ENCODE measurements around the gene PCSK1N.

The PCSK1N gene

DNA sequence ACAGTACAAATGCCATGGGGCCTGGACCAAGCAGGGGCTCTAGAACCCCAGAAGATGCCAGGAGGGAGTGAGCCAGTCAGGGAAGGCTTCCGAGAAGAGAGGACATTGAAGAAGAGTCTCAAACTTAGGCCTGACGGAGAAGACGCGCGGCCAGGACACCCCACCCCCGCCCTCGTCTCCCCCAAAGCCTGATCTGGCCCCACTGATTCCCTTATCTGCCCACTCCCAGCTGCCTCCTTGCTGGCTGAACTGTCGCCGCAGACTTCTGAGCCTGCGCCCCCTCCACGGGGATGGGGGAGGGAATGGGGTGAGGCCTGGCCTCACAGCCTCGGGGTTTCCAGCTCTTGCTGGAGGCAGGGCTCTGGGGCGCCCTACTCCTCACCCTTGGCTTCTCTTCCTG is 52.6 kb downstream of the PCSK1N start:
- no peak for DNase-seq (ENCODE audit: low read depth)
- no peak overlapping the region for H3K4me3 ChIP-seq (ENCODE audit: low read depth, low read length)
- TF ChIP-seq, protein P1, sequence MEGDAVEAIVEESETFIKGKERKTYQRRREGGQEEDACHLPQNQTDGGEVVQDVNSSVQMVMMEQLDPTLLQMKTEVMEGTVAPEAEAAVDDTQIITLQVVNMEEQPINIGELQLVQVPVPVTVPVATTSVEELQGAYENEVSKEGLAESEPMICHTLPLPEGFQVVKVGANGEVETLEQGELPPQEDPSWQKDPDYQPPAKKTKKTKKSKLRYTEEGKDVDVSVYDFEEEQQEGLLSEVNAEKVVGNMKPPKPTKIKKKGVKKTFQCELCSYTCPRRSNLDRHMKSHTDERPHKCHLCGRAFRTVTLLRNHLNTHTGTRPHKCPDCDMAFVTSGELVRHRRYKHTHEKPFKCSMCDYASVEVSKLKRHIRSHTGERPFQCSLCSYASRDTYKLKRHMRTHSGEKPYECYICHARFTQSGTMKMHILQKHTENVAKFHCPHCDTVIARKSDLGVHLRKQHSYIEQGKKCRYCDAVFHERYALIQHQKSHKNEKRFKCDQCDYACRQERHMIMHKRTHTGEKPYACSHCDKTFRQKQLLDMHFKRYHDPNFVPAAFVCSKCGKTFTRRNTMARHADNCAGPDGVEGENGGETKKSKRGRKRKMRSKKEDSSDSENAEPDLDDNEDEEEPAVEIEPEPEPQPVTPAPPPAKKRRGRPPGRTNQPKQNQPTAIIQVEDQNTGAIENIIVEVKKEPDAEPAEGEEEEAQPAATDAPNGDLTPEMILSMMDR (IDR thresholded peaks at IDR 0.05; ENCODE audit: control insufficient read depth, extremely low read depth, insufficient read depth) = no peak

DNA sequence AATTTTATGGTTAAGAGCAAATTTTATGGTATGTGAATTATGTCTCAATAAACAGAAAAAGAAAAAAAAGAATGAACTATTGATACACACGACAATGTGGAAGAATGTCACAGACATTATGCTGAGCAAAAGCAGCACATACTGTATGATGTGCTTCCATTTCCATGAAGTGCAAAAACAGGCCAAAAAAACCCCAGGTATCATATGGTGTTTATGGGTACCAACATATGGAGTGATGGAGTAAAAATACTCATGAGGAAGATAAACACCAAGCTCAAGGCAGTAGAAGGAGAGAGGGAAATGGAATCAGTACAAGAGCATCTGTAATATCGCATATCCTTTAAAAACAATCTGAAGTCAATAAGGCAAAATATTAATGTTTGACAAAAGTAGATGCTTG is 53.2 kb downstream of the PCSK1N start:
- TF ChIP-seq, protein P1 (IDR thresholded peaks at IDR 0.05; ENCODE audit: control insufficient read depth, extremely low read depth, insufficient read depth) = no peak
- no peak overlapping the region for H3K4me3 ChIP-seq (ENCODE audit: low read depth, low read length)
- no peak for DNase-seq (ENCODE audit: low read depth)

DNA sequence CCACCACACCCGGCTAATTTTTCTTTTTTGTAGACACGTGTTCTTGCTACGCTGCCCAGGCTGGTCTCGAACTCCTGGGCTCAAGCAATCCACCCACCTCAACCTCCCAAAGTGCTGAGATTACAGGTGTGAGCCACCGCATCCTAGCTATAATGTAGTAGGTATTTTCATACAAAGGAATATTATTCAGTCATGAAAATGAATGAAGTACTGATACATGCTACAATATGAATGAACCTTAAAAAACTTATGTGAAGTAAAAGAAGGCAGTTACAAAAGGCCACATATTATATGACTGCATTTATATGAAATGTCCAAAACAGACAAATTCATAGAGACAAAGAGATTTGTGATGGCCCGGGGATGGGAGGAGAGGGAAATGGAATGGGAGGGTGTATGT is 53.7 kb downstream of the PCSK1N start:
- TF ChIP-seq, protein P1 (IDR thresholded peaks at IDR 0.05; ENCODE audit: control insufficient read depth, extremely low read depth, insufficient read depth) = no peak
- H3K4me3 ChIP-seq (ENCODE audit: low read depth, low read length) = no peak overlapping the region
- no peak for DNase-seq (ENCODE audit: low read depth)

Data from LNCaP clone FGC (cell line).